ENCODE results near the gene NRIP1.

The NRIP1 gene

DNA sequence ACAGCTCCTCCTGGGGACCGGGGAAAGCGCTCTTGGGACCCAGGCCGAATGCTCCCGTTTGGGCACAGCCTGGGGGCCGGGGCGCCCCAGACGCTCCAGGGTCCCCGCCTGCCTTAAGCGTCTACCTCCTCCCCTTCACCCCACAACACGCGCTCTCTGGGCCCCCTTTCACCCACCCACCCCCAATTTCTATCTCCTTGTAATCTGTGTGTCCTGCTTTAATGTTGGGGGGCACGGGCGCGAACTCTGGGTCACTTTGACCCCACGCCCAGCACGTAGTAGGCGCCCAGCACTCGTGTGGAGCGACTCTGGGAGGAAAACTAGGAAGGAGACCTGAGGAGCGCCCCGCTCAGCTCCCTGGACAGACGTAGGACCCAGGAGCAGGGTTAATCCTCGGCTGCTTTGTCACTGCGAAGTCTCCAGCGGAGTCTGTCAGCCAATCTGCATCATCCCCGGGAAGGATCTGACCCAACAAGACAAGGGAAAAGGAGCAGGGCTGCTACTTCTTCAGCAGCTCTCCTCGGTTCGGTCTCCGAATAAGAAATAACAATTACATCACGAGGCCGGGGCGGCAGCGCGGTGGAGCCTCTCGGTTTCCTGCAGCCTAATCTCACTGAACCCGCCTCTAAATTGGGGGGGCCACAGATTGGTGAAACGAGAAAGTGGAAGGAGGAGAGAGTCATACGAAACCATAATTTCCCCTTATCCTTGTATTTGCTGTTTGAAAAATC lies 757 bp upstream of the NRIP1 start:
- DNase-seq = peak; percentile 80 to 86 (median 80)

DNA sequence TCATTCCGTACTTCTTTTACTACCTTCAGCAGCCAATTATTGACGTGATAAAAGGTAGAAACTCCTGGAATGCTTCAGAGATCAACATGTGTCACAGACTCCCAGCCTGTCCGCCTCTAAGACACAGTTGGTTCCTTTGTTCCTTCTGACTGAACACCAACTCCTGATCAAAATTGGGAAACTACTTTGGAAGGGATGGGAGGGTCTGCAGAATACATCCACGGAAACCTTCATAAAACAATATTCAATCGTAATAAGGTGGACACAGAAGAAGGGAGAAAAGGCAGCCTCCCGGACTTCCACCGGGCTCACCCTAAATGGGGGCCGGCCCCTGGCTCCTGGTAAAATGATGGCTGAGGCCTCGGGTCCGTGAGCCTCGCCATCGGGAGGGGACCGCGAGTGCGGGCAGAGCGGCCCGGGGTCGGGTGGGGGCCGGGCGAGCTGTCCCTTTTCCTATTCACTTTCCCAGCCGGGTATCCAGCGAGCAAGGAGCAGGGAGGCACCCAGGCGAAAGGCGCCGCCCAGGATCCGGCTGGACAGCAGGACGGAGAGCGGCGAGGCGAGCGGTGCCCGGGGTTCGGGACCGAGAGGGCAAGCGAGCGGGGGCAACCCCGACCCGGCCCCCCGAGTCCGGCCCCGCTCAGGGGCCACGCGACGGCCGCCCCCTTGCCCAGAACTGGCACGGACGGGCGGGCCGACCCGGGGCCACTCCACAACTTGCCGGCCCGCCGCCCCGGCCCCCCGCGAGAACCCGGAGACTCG lies 805 bp downstream of the NRIP1 start:
- peak; percentile 36 to 63 (median 43) for DNase-seq

DNA sequence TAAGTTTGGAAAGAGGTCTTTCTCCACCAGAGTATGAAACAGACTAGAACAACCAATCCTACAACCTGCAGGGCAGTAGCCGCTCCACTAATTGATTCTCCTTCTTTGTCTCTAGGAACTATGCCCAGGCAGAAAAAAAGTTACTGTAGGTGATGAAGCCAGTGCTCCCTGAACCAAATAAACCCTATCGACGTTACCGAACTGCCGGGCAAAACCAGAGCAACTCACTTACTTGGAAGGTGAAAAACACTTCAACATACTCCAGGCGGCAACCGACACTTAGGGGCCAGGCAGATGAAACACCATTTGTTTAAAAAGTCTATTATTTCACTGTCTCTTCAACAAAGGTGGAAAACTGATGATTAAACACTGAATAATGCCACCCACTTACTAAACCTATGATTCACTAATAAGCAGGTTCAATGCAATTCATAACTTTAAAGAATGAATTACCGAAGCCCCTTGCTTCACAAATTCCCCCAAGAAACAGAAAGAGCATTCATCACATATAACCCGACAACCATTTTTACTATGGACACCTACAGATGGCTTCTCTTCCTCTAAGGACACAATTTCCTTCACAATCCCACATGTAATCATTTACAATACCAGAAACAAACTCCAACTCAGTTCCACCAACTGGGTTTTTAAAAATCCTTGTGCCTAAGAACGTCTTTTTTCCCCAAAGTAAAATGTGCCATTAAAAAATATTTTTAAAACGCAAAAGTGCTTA lies 1.6 kb downstream of the NRIP1 start:
- DNase-seq = peak in 1 of 3 donors; percentile 43

DNA sequence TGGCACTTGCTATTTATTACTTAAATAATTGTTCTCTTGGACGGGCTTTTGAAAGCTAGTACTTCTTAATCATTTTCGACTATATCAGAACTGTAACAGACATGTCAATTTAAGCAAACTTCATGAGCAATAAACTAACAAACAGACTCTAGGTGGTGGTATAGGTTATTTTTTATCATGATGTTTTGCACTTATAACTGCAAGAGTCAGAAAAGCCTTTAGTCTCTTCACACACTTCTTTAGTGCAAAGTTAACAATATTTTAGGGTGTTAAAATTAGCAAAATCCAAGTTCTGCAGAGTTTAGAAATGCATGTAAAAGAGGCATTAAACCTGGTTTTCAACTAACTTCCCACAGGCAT lies 2.2 kb downstream of the NRIP1 start:
- DNase-seq = peak in 1 of 3 donors; percentile 49

DNA sequence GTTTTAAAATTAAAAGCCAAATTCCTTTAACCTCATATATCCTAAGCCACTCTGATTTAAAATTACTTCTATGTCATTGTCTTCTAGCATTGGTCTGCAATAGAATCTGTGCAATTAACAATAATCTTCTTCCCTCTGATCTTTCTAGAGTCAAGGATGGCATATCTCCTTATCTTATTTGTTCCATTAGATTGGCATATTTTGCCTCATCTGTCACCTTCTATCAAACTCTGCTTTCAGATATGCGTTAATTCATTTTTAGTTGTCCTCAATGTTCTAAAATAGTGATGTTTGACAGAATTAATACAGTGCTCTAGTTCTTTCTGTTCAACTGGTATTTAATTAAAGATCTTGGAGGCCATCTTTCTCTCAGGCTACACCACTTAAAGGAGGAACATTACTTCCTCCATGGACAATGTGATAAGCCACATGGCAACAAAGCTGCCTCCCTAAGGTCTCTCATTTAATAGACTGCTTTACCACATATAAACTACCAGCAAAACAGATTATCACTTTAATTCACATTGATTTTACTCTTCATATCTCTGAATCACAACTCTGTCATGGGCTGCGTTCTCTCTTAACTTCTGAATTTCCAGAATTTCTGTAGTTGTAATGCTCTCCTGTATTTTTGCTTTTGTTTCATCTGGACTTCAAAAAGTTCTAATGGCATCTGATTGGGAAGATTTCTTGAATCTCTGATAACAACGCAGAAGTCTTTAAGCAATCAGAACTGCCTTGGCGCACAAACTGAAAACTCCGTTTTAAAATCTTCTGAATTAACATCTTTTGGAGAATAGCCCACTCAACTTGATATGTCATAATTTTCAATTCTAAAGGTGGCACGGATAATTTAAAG lies 2.8 kb downstream of the NRIP1 start:
- DNase-seq = peak in 1 of 3 donors; percentile 46

DNA sequence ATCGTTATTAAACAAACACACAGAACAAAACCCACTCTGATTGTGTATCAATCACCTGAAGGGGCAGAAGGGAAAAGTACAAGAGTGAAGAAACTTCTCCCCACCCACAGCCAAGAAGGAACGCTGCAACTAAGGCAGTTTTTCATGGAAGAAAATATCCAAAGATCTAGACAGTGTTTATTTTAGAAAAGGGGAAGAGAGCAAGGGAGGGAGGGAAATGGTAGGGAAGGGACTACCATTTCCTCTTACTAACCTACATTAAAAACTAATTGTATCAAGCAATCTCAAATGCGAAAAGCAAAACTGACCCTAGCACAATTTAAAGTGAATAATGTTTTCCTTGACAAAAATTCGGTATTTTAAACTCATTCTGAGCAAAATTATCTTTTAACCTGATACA lies 3.5 kb downstream of the NRIP1 start:
- peak; percentile 26 to 53 (median 39) for DNase-seq

DNA sequence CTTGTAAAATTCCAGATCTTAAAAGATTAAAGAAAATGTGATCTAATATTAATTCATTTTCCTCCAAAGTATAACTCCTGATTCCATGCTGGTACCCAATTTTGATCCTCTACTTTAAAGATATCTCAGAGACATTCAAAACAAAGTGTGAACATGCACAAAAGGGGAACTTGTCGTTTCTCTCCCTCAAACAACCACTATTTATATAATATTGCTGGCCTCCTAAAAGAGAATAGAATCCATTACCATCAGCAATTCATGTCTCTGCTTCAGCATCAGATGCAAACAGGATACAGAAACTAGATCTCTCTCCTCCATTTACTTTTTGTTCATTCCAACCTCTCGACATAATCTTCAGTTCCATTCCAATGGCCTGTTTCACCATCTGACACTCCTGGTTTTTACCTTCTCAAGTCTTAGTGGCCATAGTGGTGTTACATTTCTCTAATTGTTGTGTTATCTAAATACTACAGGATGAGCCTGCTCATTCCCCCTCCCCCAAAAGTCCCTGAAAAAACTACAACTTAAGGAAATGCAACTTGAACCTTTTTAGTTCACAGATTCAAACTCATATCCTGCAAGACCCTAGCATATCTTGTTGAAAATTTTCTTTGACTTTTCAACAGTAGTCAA lies 4.1 kb downstream of the NRIP1 start:
- no peak for DNase-seq

DNA sequence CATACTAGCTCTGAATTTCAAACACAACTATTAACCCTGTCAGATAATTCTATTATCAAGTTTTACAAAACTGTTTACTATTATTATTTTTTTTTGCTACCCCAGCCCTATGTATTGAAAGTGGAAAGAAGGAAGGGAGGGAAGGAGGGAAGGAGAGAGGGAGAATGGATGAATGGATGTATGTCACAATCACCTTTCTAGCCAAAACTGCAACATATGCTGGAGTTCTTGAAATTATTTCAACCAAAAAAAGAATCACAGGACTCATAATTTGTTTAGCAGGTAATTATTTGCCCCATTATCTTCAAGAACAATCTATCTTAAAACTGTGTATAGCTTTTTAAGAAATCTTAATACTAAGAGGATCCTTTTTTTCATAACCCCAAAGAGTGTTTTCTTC lies 5.4 kb downstream of the NRIP1 start:
- DNase-seq = no peak

DNA sequence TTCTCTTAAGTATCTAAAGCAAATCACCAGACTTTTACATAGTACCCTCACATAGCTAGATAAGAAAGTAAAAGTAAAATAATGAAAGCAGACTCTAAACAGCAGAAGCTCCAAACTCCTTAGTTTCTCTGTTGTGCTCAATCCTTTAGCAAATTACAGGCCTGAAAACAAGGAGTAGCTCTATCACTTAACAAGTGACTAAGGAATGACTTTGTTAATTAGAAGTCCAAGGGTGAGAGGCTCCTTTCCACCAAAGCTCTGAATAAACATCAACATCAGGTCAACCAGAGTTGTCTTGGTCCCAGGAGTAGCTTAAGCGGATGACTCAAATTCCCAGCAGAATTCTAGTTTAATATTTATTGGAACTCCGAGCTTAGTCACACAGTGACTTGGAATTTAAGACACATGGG lies 5.9 kb downstream of the NRIP1 start:
- peak; percentile 17 to 66 (median 42) for DNase-seq

DNA sequence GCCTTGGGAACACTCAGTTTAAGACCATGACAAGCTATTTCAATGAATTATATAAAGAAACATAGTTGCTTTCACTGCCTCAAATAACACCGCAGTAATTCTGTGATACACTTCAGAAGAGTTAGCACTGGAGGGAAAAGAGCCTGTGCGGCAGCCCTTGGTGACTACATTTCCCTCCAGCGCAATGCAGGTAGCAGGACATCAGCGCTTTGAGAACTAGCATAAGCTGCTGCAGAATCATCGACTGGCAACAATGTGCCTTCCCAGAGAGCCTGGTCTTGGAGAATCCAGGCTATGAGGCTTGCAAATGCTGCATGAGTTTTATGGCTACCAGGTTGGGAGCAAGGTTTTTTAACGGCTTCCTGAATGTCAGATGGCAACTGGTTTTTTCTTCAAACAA lies 7.5 kb downstream of the NRIP1 start:
- DNase-seq = no peak

DNA sequence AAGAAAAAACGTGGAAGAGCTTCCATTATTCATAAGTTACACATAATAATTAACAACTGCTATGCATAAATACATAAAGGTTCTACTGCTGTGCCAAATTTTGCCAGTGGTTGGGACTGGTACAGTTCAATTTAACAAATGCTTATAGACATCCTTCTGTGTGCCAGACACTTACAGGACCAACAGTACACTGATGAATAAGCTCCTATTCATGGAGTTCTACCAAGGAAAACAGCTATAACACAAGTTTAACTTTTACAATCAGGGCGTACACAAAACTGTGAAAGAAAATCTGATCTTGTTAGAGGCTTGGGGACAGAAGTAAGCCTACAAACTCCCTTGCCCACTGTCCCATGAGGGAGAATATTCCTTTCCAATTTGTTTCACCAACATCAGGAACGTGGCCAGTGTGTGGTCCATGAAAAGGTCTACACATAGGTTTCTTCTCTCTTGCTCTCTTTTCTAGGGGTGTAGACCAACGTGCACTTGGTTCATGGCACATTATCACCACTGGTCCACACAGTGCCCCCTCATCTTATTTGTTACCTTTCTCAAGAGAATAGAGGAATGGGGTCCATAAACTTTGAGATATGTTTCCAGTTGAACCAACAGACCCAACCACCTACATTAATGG lies 10.1 kb downstream of the NRIP1 start:
- DNase-seq = no peak

DNA sequence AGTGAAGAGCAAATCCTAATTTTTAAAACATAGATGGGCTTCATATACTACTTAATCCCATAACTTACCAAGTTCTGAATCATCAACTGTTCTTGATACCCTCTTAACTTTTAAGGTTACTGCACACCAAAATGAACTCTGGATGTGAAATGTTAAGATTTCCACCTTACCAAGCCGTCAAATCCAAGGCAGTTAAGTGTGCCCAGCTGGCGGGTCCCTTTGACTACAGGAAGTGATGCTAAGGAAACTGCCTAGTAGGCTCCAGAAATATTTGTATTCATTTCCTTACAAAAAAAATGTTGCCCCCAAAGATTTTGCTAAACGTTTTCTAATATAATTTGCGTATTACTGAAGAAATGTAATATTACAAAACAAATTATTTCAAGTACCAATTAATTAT lies 10.7 kb downstream of the NRIP1 start:
- DNase-seq = no peak

DNA sequence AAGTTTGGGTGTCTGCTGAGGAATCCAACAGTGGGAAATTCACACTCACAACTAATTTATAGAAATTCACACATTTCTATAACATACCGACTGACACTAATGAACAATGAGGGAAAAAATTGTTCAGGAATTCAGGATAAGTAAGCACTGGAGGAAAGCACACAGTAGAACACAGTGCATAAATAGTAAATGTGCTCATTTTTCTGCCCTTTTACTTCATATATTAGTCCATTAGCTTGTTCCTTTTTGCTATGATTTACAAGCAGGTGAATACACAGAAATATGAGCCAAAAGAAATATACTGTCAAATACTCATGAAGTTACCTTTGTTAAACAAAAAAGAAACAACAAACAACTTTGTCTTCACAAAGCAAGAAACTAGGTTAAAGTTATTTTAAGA lies 11.3 kb downstream of the NRIP1 start:
- no peak for DNase-seq

DNA sequence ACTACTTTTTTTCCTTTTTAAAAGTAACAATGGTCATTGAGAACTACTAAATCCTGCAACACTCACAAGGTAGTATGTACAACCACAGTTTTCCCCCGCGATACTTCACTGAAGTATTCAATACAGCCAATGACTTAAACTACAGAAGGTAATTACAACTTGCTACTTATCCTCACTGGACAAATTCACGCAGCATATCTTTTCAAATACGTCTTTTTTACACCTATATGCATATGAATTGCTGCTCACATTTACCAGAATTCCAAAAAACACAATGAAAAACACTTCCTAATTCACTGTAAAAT lies 12.4 kb downstream of the NRIP1 start:
- no peak for DNase-seq

DNA sequence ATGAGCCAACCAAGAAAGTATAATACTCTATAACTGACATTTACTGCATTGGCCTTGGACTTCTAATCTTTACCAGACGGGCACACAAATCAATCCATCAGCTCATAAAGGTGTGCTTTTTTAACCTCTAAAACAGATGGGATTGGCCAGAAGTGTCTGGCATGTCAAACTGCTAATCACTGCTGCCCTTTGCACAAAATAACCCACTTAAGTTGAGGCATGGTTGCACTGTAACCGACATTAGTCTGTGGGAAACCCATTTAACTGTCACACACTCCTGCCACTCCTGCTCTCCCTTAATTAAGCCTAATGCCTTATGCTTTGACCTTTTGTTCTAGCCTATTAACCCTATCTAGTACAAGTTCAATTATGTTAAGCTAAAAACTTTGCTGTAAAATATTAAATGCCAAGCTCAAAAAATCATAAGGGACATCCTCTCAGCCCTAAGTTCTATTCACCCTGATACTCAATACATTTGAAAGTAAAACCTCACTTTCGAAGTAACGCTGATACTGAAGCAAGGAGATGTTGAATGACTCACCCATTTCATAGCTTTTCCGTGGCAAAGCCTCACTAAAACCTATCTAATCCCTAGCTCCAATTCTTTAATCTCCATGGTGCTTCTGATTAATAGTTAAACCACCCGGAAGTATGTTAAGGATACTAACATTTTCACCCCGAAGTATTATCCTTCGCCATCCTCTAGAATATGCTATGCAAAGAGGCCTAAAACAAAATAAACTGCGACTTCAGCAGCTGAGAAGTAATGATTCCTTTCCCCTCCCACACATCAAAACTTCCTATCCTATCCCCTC lies 12.9 kb downstream of the NRIP1 start:
- peak in 2 of 3 donors; percentile 55 to 64 for DNase-seq

DNA sequence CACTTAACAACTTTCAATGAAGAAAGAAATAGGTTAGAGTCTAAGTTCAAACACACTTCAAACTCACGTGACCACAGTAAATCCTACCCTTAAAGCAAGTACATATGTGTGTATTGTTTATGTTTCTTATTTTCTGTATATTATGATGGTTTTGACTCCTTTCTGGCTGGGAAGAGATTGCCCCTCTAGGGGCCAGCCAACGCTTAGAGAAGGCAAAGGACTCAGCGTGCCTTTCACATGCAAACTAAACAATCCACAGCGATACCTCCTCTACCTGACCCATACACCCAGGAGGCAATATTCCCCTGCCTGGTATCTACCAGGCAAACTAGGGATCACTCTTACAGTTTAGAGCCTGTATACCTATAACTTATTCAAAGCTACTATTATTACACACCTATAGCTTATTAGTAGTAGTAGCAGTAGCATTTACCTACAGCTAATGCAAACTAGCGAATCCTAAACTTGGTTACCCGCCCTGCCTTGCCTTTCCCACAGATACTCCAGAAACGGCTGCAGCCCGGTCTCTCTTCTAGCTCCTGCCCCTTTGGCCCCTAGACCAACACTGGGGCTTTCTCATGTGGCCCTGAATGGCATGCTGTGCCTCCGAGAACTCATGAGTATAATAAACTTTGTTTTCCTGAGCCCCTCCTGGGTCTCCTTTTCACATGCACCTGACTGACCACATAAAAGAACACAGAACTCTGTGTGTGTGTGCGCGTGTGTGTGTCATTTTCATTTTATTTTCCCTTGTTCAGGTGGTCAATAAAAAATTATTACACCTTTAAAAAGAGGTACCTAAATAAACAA lies 14.0 kb downstream of the NRIP1 start:
- DNase-seq = no peak

DNA sequence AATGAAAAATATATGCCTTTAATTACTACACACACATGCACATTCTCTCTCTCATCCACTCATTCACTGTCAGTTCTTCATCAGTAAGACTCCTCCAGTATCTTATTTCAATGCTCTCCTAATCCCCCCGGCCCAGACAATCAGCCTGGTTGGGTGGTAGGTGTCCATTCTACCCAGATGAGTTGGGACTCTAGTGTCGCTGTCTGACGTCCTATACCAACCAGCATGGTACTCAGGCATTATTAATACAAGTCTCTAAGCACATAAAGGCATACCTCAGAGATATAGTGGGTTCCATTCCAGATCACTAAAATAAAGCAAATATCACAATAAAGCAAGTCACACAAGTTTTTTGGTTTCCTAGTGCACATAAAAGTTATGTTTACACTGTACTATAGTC lies 19.8 kb downstream of the NRIP1 start:
- no peak for DNase-seq

DNA sequence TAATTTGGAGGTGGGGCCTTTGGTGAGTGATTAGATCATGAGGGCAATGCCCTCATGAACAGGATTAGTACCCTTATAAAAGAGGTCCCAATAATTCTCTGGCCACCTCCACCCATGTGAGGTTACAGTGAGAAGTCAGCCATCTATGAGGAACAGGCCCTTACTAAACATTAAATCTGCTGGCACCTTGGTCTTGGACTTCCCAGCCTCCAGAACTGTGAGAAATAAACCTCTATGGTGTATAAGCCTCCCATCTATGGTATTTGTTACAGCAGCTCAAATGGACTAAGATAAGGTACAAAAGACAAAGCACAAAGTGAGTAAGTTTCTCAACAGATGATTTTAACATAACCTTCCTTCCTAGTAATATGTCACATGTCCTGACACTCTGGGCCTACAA lies 22.3 kb downstream of the NRIP1 start:
- DNase-seq = no peak

DNA sequence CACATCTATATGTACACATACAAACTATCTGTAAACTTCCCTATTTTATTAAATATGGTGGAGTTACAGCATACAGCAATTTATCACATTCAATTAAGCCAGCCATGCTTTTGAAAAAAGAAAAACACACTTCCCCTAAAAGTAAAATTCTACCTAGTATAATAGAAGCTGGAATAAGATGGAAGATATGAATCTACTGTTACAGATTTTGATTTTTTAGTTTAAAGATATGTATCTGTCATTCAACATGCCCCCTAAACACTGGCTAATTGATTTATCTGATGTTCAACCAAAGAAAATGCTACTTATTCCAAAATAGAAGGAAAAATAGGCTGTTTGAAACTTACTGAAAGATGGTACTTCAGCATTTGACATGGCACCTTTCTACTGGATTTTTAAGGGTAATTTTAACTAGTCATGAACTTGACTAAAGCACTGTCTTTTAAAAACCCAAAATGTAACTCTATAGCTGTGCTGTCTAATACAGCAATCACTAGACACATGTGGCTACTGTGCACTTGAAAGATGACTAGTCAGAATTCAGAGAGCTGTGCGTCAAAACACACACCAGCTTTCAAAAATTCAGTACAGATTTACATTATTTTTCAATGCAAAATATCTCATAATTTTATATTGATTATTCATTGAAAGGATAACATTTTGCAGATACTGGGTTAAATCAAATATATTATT lies 25.0 kb downstream of the NRIP1 start:
- no peak for DNase-seq

DNA sequence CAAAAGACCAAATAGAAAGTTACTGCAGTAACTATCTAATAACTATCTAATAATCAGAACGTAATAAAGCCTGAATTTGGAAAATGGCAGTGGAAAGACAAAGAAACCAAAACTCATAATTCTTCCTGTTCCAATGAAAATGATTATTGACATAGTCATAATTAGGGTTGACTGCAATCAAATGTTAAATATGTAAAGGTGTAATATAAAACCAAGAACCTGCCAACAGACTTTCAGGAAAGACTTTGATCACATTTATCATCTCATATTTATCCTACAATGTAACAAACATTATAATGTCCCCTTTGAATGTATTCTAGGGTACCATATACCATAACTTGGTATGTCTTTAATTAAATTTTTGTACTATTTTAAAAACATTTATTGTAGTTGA lies 26.9 kb downstream of the NRIP1 start:
- DNase-seq = no peak

All from suppressor macrophage treated with lipopolysaccharide for 1 hour (primary cell).